Neural cell (in vitro differentiated cells): ENCODE measurements around the gene VPS33A. TPM values are rescaled to one million over a fixed set of nuclear protein-coding genes. Genes with fewer than 3 reads are reported as not detected.

Experiments
- H2AFZ ChIP-seq: fragments of 200-600, 300-800 bp; sonication (generic), shearing (Covaris generic); 2 replicates; pipeline ENCODE4 v1.6.0; 2014; ENCODE audit warnings: low read depth, mild to moderate bottlenecking, antibody characterized with exemption, low read length, moderate library complexity
- H3F3A ChIP-seq: fragments of 200-600 bp; shearing (Covaris generic); 2 replicates; pipeline ENCODE4 v1.6.1; 2016; ENCODE audit warnings: mild to moderate bottlenecking, moderate library complexity, mixed read lengths, antibody characterized with exemption, low read length; ENCODE audit not compliant: insufficient read depth, poor library complexity, severe bottlenecking
- H3K27ac ChIP-seq: fragments of 200-600, 300-800 bp; sonication (generic), shearing (Covaris generic); 2 replicates; pipeline ENCODE4 v1.5.1; 2014; ENCODE audit warnings: mild to moderate bottlenecking, low read length, moderate library complexity
- H3K27me3 ChIP-seq: fragments of 300-800, 200-600 bp; sonication (generic), shearing (Covaris generic); 2 replicates; pipeline ENCODE4 v1.6.0; 2014; ENCODE audit warnings: mild to moderate bottlenecking, low read depth, low read length, moderate library complexity; ENCODE audit not compliant: insufficient read depth
- H3K36me3 ChIP-seq: fragments of 300-800, 200-600 bp; sonication (generic), shearing (Covaris generic); 2 replicates; pipeline ENCODE4 v1.5.1; 2014; ENCODE audit warnings: mild to moderate bottlenecking, antibody characterized with exemption, low read length, moderate library complexity; ENCODE audit not compliant: insufficient read depth
- H3K4me2 ChIP-seq: fragments of 300-800, 200-600 bp; sonication (generic), shearing (Covaris generic); 2 replicates; pipeline ENCODE4 v1.6.0; 2014; ENCODE audit warnings: mild to moderate bottlenecking, low read length
- H3K4me3 ChIP-seq: fragments of 300-800, 200-600 bp; sonication (generic), shearing (Covaris generic); 2 replicates; pipeline ENCODE4 v1.5.1; 2014; ENCODE audit warnings: mild to moderate bottlenecking, low read length, moderate library complexity
- H3K79me2 ChIP-seq: fragments of 200-600 bp; shearing (Covaris generic); replicated peaks from 2 replicates; pipeline ENCODE4 v1.6.0; 2014; ENCODE audit warnings: mild to moderate bottlenecking, low read length, moderate library complexity; ENCODE audit not compliant: insufficient read depth
- H3K9ac ChIP-seq: fragments of 300-800, 200-600 bp; sonication (generic), shearing (Covaris generic); 2 replicates; pipeline ENCODE4 v1.6.1; 2016; ENCODE audit warnings: mild to moderate bottlenecking, low read length, mixed read lengths
- H3K9me2 ChIP-seq: fragments of 200-600 bp; shearing (Covaris generic); 2 replicates; pipeline ENCODE4 v1.6.1; 2016; ENCODE audit warnings: mild to moderate bottlenecking, low read length, mixed read lengths; ENCODE audit not compliant: insufficient read depth
- H3K9me3 ChIP-seq: fragments of 200-600, 300-800 bp; sonication (generic), shearing (Covaris generic); 2 replicates; pipeline ENCODE4 v1.6.1; 2016; ENCODE audit warnings: mild to moderate bottlenecking, mixed run types, low read length, moderate library complexity, mixed read lengths
- H4K20me1 ChIP-seq: fragments of 200-600 bp; shearing (Covaris generic); 2 replicates; pipeline ENCODE4 v1.6.1; 2016; ENCODE audit warnings: mild to moderate bottlenecking, mixed run types; ENCODE audit not compliant: insufficient read depth
- EP300 ChIP-seq: fragments of 450-650 bp; conservative IDR thresholded peaks from 2 replicates; pipeline ENCODE4 v1.6.1; 2014; ENCODE audit warnings: antibody characterized with exemption, mild to moderate bottlenecking, moderate library complexity; ENCODE audit not compliant: poor library complexity, severe bottlenecking
- EZH2 ChIP-seq: fragments of 200-600, 300-800 bp; shearing (Covaris generic), sonication (generic); IDR thresholded peaks from 2 replicates; pipeline ENCODE4 v1.6.1; 2014; ENCODE audit warnings: antibody characterized with exemption, low read length, borderline replicate concordance, mild to moderate bottlenecking; ENCODE audit not compliant: insufficient read depth, poor library complexity, severe bottlenecking
- MXI1 ChIP-seq: fragments of 450-650 bp; conservative IDR thresholded peaks from 2 replicates; pipeline ENCODE4 v1.6.1; 2014; ENCODE audit warnings: antibody characterized with exemption, mild to moderate bottlenecking; ENCODE audit not compliant: poor library complexity, severe bottlenecking
- POLR2AphosphoS5 ChIP-seq: IDR thresholded peaks from 2 replicates; pipeline ENCODE4 v1.6.1; 2012
- RAD21 ChIP-seq: fragments of 450-650 bp; conservative IDR thresholded peaks from 2 replicates; pipeline ENCODE4 v1.6.1; 2014; ENCODE audit warnings: antibody characterized with exemption, mild to moderate bottlenecking, moderate library complexity
- SMC3 ChIP-seq: fragments of 450-650 bp; conservative IDR thresholded peaks from 2 replicates; pipeline ENCODE4 v1.6.1; 2014; ENCODE audit warnings: antibody characterized with exemption, mild to moderate bottlenecking, moderate library complexity; ENCODE audit not compliant: poor library complexity
- TAF1 ChIP-seq: IDR thresholded peaks from 2 replicates; pipeline ENCODE4 v1.6.1; 2012; ENCODE audit warnings: low read depth
- polyA plus RNA-seq: library from polyadenylated mRNA; depleted of rRNA; stranded (reverse); fragments of >200 nt; gene quantifications from 2 replicates; pipeline ENCODE4 v1.2.3, GENCODE V29; 2014
- TF ChIP-seq, protein P1 (sequence below): fragments of 450-650 bp; IDR thresholded peaks from 2 replicates; pipeline ENCODE4 v1.5.1; 2014; ENCODE audit warnings: antibody characterized with exemption, mild to moderate bottlenecking, moderate library complexity; ENCODE audit not compliant: poor library complexity, severe bottlenecking
- TF ChIP-seq, protein P2 (sequence below): IDR thresholded peaks from 2 replicates; pipeline ENCODE4 v1.6.1; 2012; ENCODE audit warnings: borderline replicate concordance

The VPS33A gene
- polyA plus RNA-seq, 1 donor from 2014 or later = 40.9 TPM

DNA sequence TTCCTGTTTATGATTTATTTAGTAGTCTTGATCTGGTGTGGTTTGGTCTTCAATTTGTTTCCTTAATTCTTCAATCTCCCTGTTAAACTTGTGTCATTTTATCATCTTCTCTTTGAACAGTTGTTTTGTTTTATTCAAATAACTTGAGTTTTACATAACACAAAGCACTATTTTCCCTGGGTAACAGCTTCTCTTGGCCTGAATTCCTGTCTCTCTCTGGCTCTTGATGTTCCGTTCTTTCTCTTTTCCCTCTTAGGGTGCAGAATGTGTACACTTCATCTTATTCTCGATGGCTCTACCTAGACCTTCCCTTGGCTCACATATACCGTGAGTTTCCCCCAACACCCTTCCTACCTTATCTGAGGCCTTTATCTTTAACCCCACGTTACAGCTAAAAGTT, 36.8 kb upstream of the VPS33A start:
- Histone ChIP-seq H3K27ac (no peak overlapping the region), H3K9me3 (no peaks in the 10 kb centered on the region), H3K4me3 (no peak overlapping the region), H3K79me2 (no peaks in the 10 kb centered on the region), H3K27me3 (no peaks in the 10 kb centered on the region), H2AFZ (no peak overlapping the region), H3K9ac (no peak overlapping the region), H4K20me1 (no peaks in the 10 kb centered on the region), H3F3A (no peaks in the 10 kb centered on the region), H3K4me2 (no peak overlapping the region), H3K36me3 (no peaks in the 10 kb centered on the region), H3K9me2 (no peaks in the 10 kb centered on the region)
- TF ChIP-seq, protein P1, sequence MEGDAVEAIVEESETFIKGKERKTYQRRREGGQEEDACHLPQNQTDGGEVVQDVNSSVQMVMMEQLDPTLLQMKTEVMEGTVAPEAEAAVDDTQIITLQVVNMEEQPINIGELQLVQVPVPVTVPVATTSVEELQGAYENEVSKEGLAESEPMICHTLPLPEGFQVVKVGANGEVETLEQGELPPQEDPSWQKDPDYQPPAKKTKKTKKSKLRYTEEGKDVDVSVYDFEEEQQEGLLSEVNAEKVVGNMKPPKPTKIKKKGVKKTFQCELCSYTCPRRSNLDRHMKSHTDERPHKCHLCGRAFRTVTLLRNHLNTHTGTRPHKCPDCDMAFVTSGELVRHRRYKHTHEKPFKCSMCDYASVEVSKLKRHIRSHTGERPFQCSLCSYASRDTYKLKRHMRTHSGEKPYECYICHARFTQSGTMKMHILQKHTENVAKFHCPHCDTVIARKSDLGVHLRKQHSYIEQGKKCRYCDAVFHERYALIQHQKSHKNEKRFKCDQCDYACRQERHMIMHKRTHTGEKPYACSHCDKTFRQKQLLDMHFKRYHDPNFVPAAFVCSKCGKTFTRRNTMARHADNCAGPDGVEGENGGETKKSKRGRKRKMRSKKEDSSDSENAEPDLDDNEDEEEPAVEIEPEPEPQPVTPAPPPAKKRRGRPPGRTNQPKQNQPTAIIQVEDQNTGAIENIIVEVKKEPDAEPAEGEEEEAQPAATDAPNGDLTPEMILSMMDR = no peak
- TF ChIP-seq, protein P2, sequence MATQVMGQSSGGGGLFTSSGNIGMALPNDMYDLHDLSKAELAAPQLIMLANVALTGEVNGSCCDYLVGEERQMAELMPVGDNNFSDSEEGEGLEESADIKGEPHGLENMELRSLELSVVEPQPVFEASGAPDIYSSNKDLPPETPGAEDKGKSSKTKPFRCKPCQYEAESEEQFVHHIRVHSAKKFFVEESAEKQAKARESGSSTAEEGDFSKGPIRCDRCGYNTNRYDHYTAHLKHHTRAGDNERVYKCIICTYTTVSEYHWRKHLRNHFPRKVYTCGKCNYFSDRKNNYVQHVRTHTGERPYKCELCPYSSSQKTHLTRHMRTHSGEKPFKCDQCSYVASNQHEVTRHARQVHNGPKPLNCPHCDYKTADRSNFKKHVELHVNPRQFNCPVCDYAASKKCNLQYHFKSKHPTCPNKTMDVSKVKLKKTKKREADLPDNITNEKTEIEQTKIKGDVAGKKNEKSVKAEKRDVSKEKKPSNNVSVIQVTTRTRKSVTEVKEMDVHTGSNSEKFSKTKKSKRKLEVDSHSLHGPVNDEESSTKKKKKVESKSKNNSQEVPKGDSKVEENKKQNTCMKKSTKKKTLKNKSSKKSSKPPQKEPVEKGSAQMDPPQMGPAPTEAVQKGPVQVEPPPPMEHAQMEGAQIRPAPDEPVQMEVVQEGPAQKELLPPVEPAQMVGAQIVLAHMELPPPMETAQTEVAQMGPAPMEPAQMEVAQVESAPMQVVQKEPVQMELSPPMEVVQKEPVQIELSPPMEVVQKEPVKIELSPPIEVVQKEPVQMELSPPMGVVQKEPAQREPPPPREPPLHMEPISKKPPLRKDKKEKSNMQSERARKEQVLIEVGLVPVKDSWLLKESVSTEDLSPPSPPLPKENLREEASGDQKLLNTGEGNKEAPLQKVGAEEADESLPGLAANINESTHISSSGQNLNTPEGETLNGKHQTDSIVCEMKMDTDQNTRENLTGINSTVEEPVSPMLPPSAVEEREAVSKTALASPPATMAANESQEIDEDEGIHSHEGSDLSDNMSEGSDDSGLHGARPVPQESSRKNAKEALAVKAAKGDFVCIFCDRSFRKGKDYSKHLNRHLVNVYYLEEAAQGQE = no peak
- TF ChIP-seq SMC3 (no peak), EZH2 (no peak), POLR2AphosphoS5 (no peak), TAF1 (no peak), EP300 (no peak), RAD21 (no peak), MXI1 (no peak)

DNA sequence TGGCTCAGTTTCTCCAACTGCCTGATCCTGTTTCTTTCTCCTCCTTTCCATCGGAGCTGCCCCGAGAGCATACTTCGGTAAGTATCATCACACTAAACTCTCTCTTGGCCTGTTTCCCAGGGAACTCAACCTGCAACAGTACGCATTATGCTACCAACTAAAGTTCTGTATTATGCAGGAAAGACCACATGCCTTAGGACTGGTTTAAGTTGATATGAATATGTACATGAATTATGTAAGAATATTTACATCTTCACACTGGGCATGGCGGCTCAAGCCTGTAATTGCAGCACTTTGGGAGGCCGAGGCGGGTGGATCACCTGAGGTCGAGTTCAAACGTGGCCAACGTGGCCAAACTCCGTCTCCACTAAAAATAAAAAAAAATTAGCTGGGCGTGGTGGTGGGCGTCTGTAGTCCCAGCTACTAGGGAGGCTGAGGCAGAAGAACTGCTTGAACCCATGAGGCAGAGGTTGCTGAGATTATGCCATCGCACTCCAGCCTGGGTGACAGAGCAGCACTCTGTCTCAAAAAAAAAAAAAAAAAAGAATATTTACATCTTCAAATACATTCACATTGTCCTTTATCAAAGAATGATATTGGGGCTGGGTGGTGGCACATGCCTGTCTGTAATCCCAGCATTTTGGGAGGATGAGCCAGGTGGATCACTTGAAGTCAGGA, 31.9 kb upstream of the VPS33A start:
- H3K4me2 ChIP-seq = no peak overlapping the region
- H3K9ac ChIP-seq = no peak overlapping the region
- H3K27me3 ChIP-seq = no peaks in the 10 kb centered on the region
- no peaks in the 10 kb centered on the region for H3K9me3 ChIP-seq
- no peak overlapping the region for H3K27ac ChIP-seq
- no peaks in the 10 kb centered on the region for H3K36me3 ChIP-seq
- no peak overlapping the region for H2AFZ ChIP-seq
- no peaks in the 10 kb centered on the region for H4K20me1 ChIP-seq
- TF ChIP-seq RAD21 (no peak), SMC3 (no peak), TAF1 (no peak), MXI1 (no peak), EZH2 (no peak)
- TF ChIP-seq, protein P2 = no peak
- TF ChIP-seq, protein P1 = no peak
- H3F3A ChIP-seq = no peaks in the 10 kb centered on the region
- no peaks in the 10 kb centered on the region for H3K79me2 ChIP-seq
- H3K9me2 ChIP-seq = no peaks in the 10 kb centered on the region
- H3K4me3 ChIP-seq = no peak overlapping the region
